DND-41 (cell line): Measurements from ENCODE around the gene FBXL15.

Experiments
- ATAC-seq: fragments of 200-7000 bp; cut with Tn5 transposase; 3 replicates; pipeline ENCODE4 v1.9.1; 2021; ENCODE audit warnings: low read depth; ENCODE audit not compliant: insufficient read depth
- DNase-seq: peaks from one replicate; pipeline ENCODE4 v3.0.0-alpha.2; 2020
- H2AFZ ChIP-seq: 2 replicates; pipeline ENCODE4 v1.6.0; 2012; ENCODE audit warnings: low read depth, low read length
- H3K27ac ChIP-seq: 2 replicates; pipeline ENCODE4 v1.5.1; 2012; ENCODE audit warnings: low read length, inconsistent platforms
- H3K27me3 ChIP-seq: fragments of 200-600 bp; sonication (generic); 2 replicates; pipeline ENCODE4 v1.6.0; 2012; ENCODE audit warnings: low read length, mild to moderate bottlenecking, inconsistent platforms; ENCODE audit not compliant: insufficient read depth, poor library complexity
- H3K36me3 ChIP-seq: 2 replicates; pipeline ENCODE4 v1.5.1; 2012; ENCODE audit warnings: low read length, inconsistent platforms; ENCODE audit not compliant: insufficient read depth
- H3K4me1 ChIP-seq: 2 replicates; pipeline ENCODE4 v1.5.1; 2012; ENCODE audit warnings: mild to moderate bottlenecking, low read length; ENCODE audit not compliant: insufficient read depth
- H3K4me2 ChIP-seq: 2 replicates; pipeline ENCODE4 v1.6.0; 2012; ENCODE audit warnings: mild to moderate bottlenecking, moderate library complexity, low read length, inconsistent platforms; ENCODE audit not compliant: insufficient read depth
- H3K4me3 ChIP-seq, 2 experiments: fragments of 200-600 bp in 1 of 2; shearing (Covaris generic) in 1 of 2; 2 replicates each; pipeline ENCODE4 v1.5.1; 2012 to 2016; ENCODE audit warnings: inconsistent platforms in 2 of 2, low read length in 2 of 2, mild to moderate bottlenecking in 2 of 2, low read depth in 1 of 2, moderate library complexity in 1 of 2
- H3K79me2 ChIP-seq: 2 replicates; pipeline ENCODE4 v1.6.0; 2012; ENCODE audit warnings: low read length, inconsistent platforms; ENCODE audit not compliant: insufficient read depth
- H3K9ac ChIP-seq: 2 replicates; pipeline ENCODE4 v1.6.0; 2012; ENCODE audit warnings: low read depth, mild to moderate bottlenecking, inconsistent platforms, low read length, moderate library complexity
- H3K9me3 ChIP-seq: 2 replicates; pipeline ENCODE4 v1.5.1; 2012; ENCODE audit warnings: low read length, moderate library complexity, mild to moderate bottlenecking, inconsistent platforms; ENCODE audit not compliant: insufficient read depth, severe bottlenecking
- H4K20me1 ChIP-seq: 2 replicates; pipeline ENCODE4 v1.6.0; 2012; ENCODE audit warnings: low read length; ENCODE audit not compliant: insufficient read depth
- CTCF ChIP-seq: IDR thresholded peaks from 2 replicates; pipeline ENCODE4 v1.5.1; 2012; ENCODE audit warnings: borderline replicate concordance, low read length, moderate library complexity, mild to moderate bottlenecking; ENCODE audit not compliant: poor library complexity, severe bottlenecking; ENCODE audit errors: extremely low read depth
- EZH2 ChIP-seq: IDR thresholded peaks from 3 replicates; pipeline ENCODE4 v1.6.1; 2012; ENCODE audit warnings: borderline replicate concordance, low read depth, mild to moderate bottlenecking, moderate library complexity, low read length, inconsistent platforms; ENCODE audit not compliant: severe bottlenecking

FBXL15 gene

DNA sequence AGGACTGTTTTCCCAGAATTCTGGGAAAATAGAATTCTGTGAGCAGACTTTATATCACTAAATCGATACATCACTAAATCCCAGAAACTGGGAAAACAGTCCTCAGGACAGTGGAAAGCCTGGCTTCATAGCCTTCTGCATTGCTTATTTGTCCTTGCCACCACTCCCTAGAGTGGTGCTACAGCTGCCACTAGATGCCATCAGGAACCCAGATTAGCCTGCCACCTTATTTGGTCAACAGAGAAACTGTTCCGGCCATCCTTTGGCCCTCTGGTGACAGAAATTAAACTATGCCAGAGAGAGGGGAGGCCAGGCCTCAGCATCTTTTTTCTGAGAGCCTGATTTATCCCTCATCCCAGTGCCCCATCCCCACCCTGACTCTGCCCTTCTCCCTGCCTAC is 44.8 kb upstream of the FBXL15 start:
- H3K4me2 ChIP-seq, result no peak overlapping the region
- H3K4me1 ChIP-seq, result no peaks in the 10 kb centered on the region
- no peak overlapping the region for H3K4me3 ChIP-seq
- ATAC-seq (no peak), DNase-seq (no peak)
- no peaks in the 10 kb centered on the region for H3K27me3 ChIP-seq
- no peak overlapping the region for H3K27ac ChIP-seq
- H3K9ac ChIP-seq, result no peak overlapping the region
- H3K9me3 ChIP-seq, result no peaks in the 10 kb centered on the region
- TF ChIP-seq CTCF (no peak), EZH2 (no peak)
- no peaks in the 10 kb centered on the region for H4K20me1 ChIP-seq
- H3K79me2 ChIP-seq, result no peaks in the 10 kb centered on the region
- no peak overlapping the region for H2AFZ ChIP-seq
- H3K36me3 ChIP-seq, result peaks cover 79% of the 10 kb centered on the region

DNA sequence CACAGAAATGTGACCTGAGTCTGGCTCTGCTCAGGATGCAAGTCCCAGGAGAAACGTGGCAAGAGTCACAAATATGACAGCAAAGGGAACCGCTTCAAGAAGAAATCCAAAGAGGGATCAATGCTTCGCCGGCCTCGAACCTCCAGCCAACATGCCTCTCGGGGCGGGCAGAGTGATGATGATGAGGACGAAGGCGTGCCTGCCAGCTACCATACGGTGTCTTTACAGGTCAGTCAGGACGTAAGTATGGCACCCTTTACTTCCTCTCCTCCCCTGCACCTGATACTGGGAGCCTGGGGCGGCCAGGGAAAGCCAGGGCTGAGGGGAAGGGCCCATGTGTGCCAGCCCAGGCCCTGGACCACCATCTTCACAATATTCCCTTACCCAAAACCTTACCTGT is 43.7 kb upstream of the FBXL15 start:
- no peaks in the 10 kb centered on the region for H3K79me2 ChIP-seq
- no peaks in the 10 kb centered on the region for H3K9me3 ChIP-seq
- DNase-seq (no peak), ATAC-seq (no peak)
- H3K36me3 ChIP-seq, result peaks cover 78% of the 10 kb centered on the region
- H3K4me2 ChIP-seq, result no peak overlapping the region
- no peak overlapping the region for H3K27ac ChIP-seq
- TF ChIP-seq CTCF (no peak), EZH2 (no peak)
- 0 out of 2 replicates have a peak, but pooled peaks cover 2% of the 10 kb centered on the region for H4K20me1 ChIP-seq
- H2AFZ ChIP-seq, result no peak overlapping the region
- no peak overlapping the region for H3K9ac ChIP-seq
- H3K27me3 ChIP-seq, result no peaks in the 10 kb centered on the region
- no peak overlapping the region for H3K4me3 ChIP-seq
- no peaks in the 10 kb centered on the region for H3K4me1 ChIP-seq

GRCh38 chr10:102379383-102379782 is 41.3 kb upstream of the FBXL15 start:
- Histone ChIP-seq H2AFZ (no peak overlapping the region), H3K9ac (no peak overlapping the region), H4K20me1 (0 out of 2 replicates have a peak, but pooled peaks cover 2% of the 10 kb centered on the region), H3K79me2 (no peaks in the 10 kb centered on the region), H3K27ac (no peak overlapping the region), H3K36me3 (peaks cover 68% of the 10 kb centered on the region), H3K4me2 (no peak overlapping the region), H3K9me3 (no peaks in the 10 kb centered on the region), H3K4me1 (no peaks in the 10 kb centered on the region), H3K4me3 (no peak overlapping the region), H3K27me3 (no peaks in the 10 kb centered on the region)
- DNase-seq (no peak), ATAC-seq (no peak)
- no peak for TF ChIP-seq CTCF
- no peak for TF ChIP-seq EZH2

DNA sequence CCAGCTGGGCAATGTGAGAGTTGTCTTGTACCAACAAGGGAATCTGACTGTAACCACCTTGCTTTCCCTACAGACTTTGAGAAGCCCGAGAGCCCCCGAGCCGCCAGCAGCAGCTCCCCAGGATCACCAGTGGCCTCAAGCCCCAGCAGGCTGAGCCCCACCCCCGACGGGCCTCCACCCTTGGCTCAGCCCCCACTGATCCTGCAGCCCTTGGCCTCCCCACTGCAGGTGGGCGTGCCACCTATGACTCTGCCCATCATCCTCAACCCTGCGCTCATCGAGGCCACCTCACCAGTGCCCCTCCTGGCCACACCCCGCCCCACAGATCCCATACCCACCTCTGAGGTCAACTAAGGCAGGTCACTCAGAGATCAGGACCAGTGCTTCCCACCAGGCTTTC is 38.7 kb upstream of the FBXL15 start:
- ATAC-seq (no peak), DNase-seq (no peak)
- Histone ChIP-seq H3K4me1 (no peaks in the 10 kb centered on the region), H4K20me1 (0 out of 2 replicates have a peak, but pooled peaks cover 2% of the 10 kb centered on the region), H3K9ac (no peak overlapping the region), H3K9me3 (no peaks in the 10 kb centered on the region), H3K4me3 (no peak overlapping the region), H3K27me3 (no peaks in the 10 kb centered on the region), H3K4me2 (no peak overlapping the region), H3K27ac (no peak overlapping the region), H3K79me2 (no peaks in the 10 kb centered on the region), H2AFZ (no peak overlapping the region), H3K36me3 (peaks cover 48% of the 10 kb centered on the region)
- TF ChIP-seq EZH2, result no peak
- no peak for TF ChIP-seq CTCF
